K562 (cell line): Measurements from ENCODE around the gene TMEM39B. TPM values are rescaled to one million over a fixed set of nuclear protein-coding genes. Genes with fewer than 3 reads are reported as not detected.

Source experiments
- ATAC-seq: fragments of 200-7000 bp; cut with Tn5 transposase; 3 replicates; pipeline ENCODE4 v1.9.1; 2020; ENCODE audit warnings: moderate library complexity
- BruUV-seq: library from RNA; stranded (reverse); fragments of 400-500 nt; replicated peaks from 2 replicates; lab custom pipeline; 2021; lab: Mats Ljungman, UMichigan
- CTCF ChIA-PET: fragments of 300-600 bp; formaldehyde crosslinking; extraction: SDS; loops from one replicate; lab custom pipeline; 2021; ENCODE audit warnings: low intra/inter-chr PET ratio; lab: Yijun Ruan, JAX
- POLR2A ChIA-PET: fragments of 300-600, 350-650 bp; sonication (Branson Sonifier 250); formaldehyde crosslinking; extraction: SDS; loops from one replicate; lab custom pipeline; 2021; ENCODE audit warnings: antibody characterized with exemption, inconsistent platforms; lab: Yijun Ruan, JAX
- DNase-seq, 4 experiments: peaks; one replicate each; pipeline versions ENCODE4 v3.0.0 to v3.0.0-alpha.2; 2011 to 2018; ENCODE audit warnings: low spot score in 3 of 4, mixed read lengths in 3 of 4; ENCODE audit errors: extremely low read depth in 1 of 4
- FAIRE-seq: peaks from 2 replicates; lab custom pipeline; 2011; peaks lifted over from hg19 to GRCh38; lab: Jason Lieb, UNC
- H2AFZ ChIP-seq: 2 replicates; pipeline ENCODE4 v1.6.0; 2011; ENCODE audit warnings: low read depth, low read length, control low read depth, inconsistent platforms
- H3K27ac ChIP-seq: fragments of 200-600 bp; 3 replicates; pipeline ENCODE4 v1.8.0; 2011; ENCODE audit warnings: low read depth, mild to moderate bottlenecking, control low read depth, inconsistent platforms, low read length, moderate library complexity, mixed read lengths; ENCODE audit errors: extremely low read depth
- H3K27me3 ChIP-seq, 2 experiments: fragments of 300-600 bp in 1 of 2; 2 replicates in 1 of 2; 3 replicates in 1 of 2; pipeline versions ENCODE4 v1.6.0 to v1.8.0; 2011; ENCODE audit warnings: inconsistent platforms in 2 of 2, low read length in 2 of 2, mild to moderate bottlenecking in 1 of 2, mixed read lengths in 1 of 2, moderate library complexity in 1 of 2; ENCODE audit not compliant: control insufficient read depth in 2 of 2, insufficient read depth in 2 of 2
- H3K36me3 ChIP-seq: fragments of 300-600 bp; 3 replicates; pipeline ENCODE4 v1.8.0; 2011; ENCODE audit warnings: mild to moderate bottlenecking, low read length, inconsistent platforms; ENCODE audit not compliant: control insufficient read depth, insufficient read depth
- H3K4me1 ChIP-seq, 2 experiments: fragments of 200-600 bp in 1 of 2; replicated peaks in 1 of 2; 2 replicates in 1 of 2; 3 replicates in 1 of 2; pipeline versions ENCODE4 v1.5.1 to v1.8.0; 2011; ENCODE audit warnings: inconsistent platforms in 2 of 2, low read length in 2 of 2, mild to moderate bottlenecking in 1 of 2, mixed read lengths in 1 of 2, moderate library complexity in 1 of 2; ENCODE audit not compliant: control insufficient read depth in 2 of 2, insufficient read depth in 2 of 2
- H3K4me2 ChIP-seq: 2 replicates; pipeline ENCODE4 v1.6.1; 2011; ENCODE audit warnings: low read length, control low read depth, inconsistent platforms, mixed read lengths; ENCODE audit not compliant: insufficient read depth
- H3K4me3 ChIP-seq: fragments of 200-600 bp; sonication (generic), shearing (Covaris generic); 2 replicates; pipeline ENCODE4 v1.5.1; 2016; ENCODE audit warnings: control low read depth, inconsistent platforms
- H3K79me2 ChIP-seq: fragments of 200-600 bp; 3 replicates; pipeline ENCODE4 v1.8.0; 2011; ENCODE audit warnings: low read length, inconsistent platforms; ENCODE audit not compliant: control insufficient read depth, insufficient read depth
- H3K9ac ChIP-seq, 2 experiments: 2 replicates each; pipeline versions ENCODE4 v1.6.0 to v1.6.1; 2011; ENCODE audit warnings: low read depth in 2 of 2, low read length in 2 of 2, control low read depth in 1 of 2, inconsistent platforms in 1 of 2, mild to moderate bottlenecking in 1 of 2, mixed read lengths in 1 of 2; ENCODE audit not compliant: insufficient read depth in 1 of 2
- H3K9me1 ChIP-seq: one replicate; pipeline ENCODE4 v1.6.0; 2011; ENCODE audit warnings: inconsistent platforms, mild to moderate bottlenecking, low read length, moderate library complexity; ENCODE audit not compliant: control insufficient read depth, insufficient read depth
- H3K9me3 ChIP-seq: replicated peaks from 2 replicates; pipeline ENCODE4 v1.5.1; 2011; ENCODE audit warnings: low read depth, low read length, inconsistent platforms; ENCODE audit not compliant: control insufficient read depth, insufficient read depth
- H4K20me1 ChIP-seq: replicated peaks from 2 replicates; pipeline ENCODE4 v1.6.1; 2011; ENCODE audit warnings: low read length, inconsistent platforms, mixed read lengths; ENCODE audit not compliant: control insufficient read depth, insufficient read depth
- CHD2 ChIP-seq: IDR thresholded peaks from 2 replicates; pipeline ENCODE4 v1.6.1; 2011; ENCODE audit warnings: low read depth, low read length
- CUX1 ChIP-seq: fragments of 200-800 bp; sonication (Bioruptor generic); IDR thresholded peaks from 2 replicates; pipeline ENCODE4 v1.6.1; 2016; ENCODE audit warnings: missing genetic modification characterization, missing compliant biosample characterization
- DMBX1 ChIP-seq: fragments of 250-450 bp; sonication (Bioruptor Pico); IDR thresholded peaks from 2 replicates; pipeline ENCODE4 v1.8.0; 2022; ENCODE audit warnings: inconsistent platforms, mild to moderate bottlenecking, moderate library complexity, borderline replicate concordance
- GATA2 ChIP-seq: sonication (generic); formaldehyde crosslinking; IDR thresholded peaks from 2 replicates; pipeline ENCODE4 v1.4.0; 2020; ENCODE audit warnings: mild to moderate bottlenecking, missing genetic modification reagents
- HDAC6 ChIP-seq: IDR thresholded peaks from 2 replicates; pipeline ENCODE4 v1.6.1; 2012; ENCODE audit warnings: low read depth, mild to moderate bottlenecking, control low read depth, inconsistent platforms, low read length, moderate library complexity
- PML ChIP-seq: IDR thresholded peaks from 2 replicates; pipeline ENCODE4 v1.6.1; 2012; ENCODE audit warnings: low read length, inconsistent platforms
- ZNF253 ChIP-seq: fragments of 250-450 bp; sonication (Bioruptor Pico); conservative IDR thresholded peaks from 2 replicates; pipeline ENCODE4 v1.6.1; 2021; ENCODE audit warnings: mild to moderate bottlenecking
- ZNF431 ChIP-seq: sonication (generic); formaldehyde crosslinking; IDR thresholded peaks from 2 replicates; pipeline ENCODE4 v1.8.0; 2022; ENCODE audit warnings: mild to moderate bottlenecking, missing genetic modification reagents
- ZNF717 ChIP-seq: fragments of 250-450 bp; sonication (Bioruptor Pico); IDR thresholded peaks from 2 replicates; pipeline ENCODE4 v1.5.0; 2021
- WGBS: fragments of 100-300 bp; shearing (Covaris generic); methylation state at CpG from one replicate; pipeline ENCODE4 v1.1.6; 2016; ENCODE audit warnings: low coverage, mixed read lengths; ENCODE audit not compliant: insufficient coverage; ENCODE audit errors: missing lambda C conversion rate; 5-methylcytosine and 5-hydroxymethylcytosine counted together
- in situ Hi-C: fragments of 300-500 bp; cut with MboI; formaldehyde crosslinking; loops from 4 replicates; pipeline ENCODE4 v1.15.0; 2018; ENCODE audit warnings: inconsistent platforms, mixed read lengths
- intact Hi-C: fragments of 100-400 bp; cut with micrococcal nuclease; formaldehyde crosslinking; loops from 2 replicates; pipeline ENCODE4 v1.14.2; 2022
- polyA plus RNA-seq, 8 experiments: library from polyadenylated mRNA; depleted of rRNA in 4 of 8; stranded (reverse) in 5 of 8; unstranded in 3 of 8; fragments of >200 nt; fragmentation: Nextera tagmentation in 2 of 8; fragmentation: Illumina TruSeq in 1 of 8; extraction: Ambion mirVana in 2 of 8; extraction: Trizol in 1 of 8; gene quantifications; 2 replicates each; pipeline versions ENCODE4 v1.2.1 to v1.2.3, GENCODE V29; 2011 to 2014; ENCODE audit warnings: inconsistent platforms in 1 of 8, missing spikeins in 1 of 8
- total RNA-seq, 7 experiments: library from RNA; depleted of rRNA in 6 of 7; stranded (reverse); fragments of >200 nt in 6 of 7; fragmentation: Illumina TruSeq in 2 of 7; extraction: Trizol in 2 of 7; gene quantifications; 2 replicates each; pipeline versions ENCODE4 v1.2.1 to v1.2.3, GENCODE V29; 2011 to 2021; ENCODE audit warnings: low replicate concordance in 1 of 7
- TF ChIP-seq, protein P1 (sequence below): fragments of 250-450 bp; sonication (Bioruptor Pico); IDR thresholded peaks from 2 replicates; pipeline ENCODE4 v1.6.1; 2021; ENCODE audit warnings: mild to moderate bottlenecking
- TF ChIP-seq, protein P2 (sequence below), 2 experiments: IDR thresholded peaks; 2 replicates each; pipeline ENCODE4 v1.6.1; 2012; ENCODE audit warnings: improper control_type of control experiment in 2 of 2, low read depth in 2 of 2, low read length in 2 of 2, borderline replicate concordance in 1 of 2
- TF ChIP-seq, protein P3 (sequence below): fragments of 250-450 bp; sonication (Bioruptor Pico); IDR thresholded peaks from 2 replicates; pipeline ENCODE4 v1.4.0; 2020; ENCODE audit warnings: mild to moderate bottlenecking, moderate library complexity

Gene TMEM39B
- total and polyA plus RNA-seq, 9 of the 15 experiments (the other 6 are each of a cell fraction or from before 2014, with no cell fraction given): 0.92 to 28.5 (median 9.7) TPM

GRCh38 chr1:32099426-32099825 lies 26.7 kb downstream of the TMEM39B start (continued):
- TF ChIP-seq, protein P1, sequence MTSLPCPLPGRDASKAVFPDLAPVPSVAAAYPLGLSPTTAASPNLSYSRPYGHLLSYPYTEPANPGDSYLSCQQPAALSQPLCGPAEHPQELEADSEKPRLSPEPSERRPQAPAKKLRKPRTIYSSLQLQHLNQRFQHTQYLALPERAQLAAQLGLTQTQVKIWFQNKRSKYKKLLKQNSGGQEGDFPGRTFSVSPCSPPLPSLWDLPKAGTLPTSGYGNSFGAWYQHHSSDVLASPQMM (CRISPR knock-in tag): no peak
- no peak for TF ChIP-seq ZNF431
- TF ChIP-seq ZNF717 (CRISPR knock-in tag): no peak
- TF ChIP-seq PML: no peak

- Histone ChIP-seq H2AFZ (no peak overlapping the region), H3K27ac (no peak overlapping the region), H3K27me3 (no peaks in the 10 kb centered on the region), H3K4me2 (no peak overlapping the region), H3K79me2 (no peaks in the 10 kb centered on the region), H3K4me3 (no peak overlapping the region), H3K9me3 (no peaks in the 10 kb centered on the region), H3K9ac (no peak overlapping the region; a peak in 1 of 4 replicates), H3K4me1 (peaks cover 16 to 25% of the 10 kb centered on the region in 2 experiments; a peak in 4 of 5 replicates), H3K36me3 (peaks cover 46% of the 10 kb centered on the region; the same call in 2 of the 3 replicates), H3K9me1 (no peaks in the 10 kb centered on the region), H4K20me1 (no peaks in the 10 kb centered on the region)
- in situ Hi-C loops: no loop called here
- intact Hi-C loops: no loop called here
- FAIRE-seq: no peak
- WGBS: 89% methylated on average over 10 of the region's 10 CpGs
- peak in 1 of 4 experiments; percentile 30 for DNase-seq
- ChIA-PET CTCF (interaction anchor here (0.6 kb wide), 1 partner anchor 76 kb away, joined by 5 read pairs; no protein-coding TSS in a partner anchor), POLR2A (interaction anchor here (0.8 to 1.2 kb wide), 6 partner anchors 7 to 33 kb away, joined by 3 to 5 read pairs (median 3); partner anchors contain the start of gene KPNA6)
- no TSS peak for BruUV-seq
- no peak for ATAC-seq
- TF ChIP-seq CHD2 (no peak), DMBX1 (CRISPR knock-in tag) (no peak), HDAC6 (no peak), CUX1 (no peak), GATA2 (CRISPR knock-in tag) (no peak), ZNF253 (CRISPR knock-in tag) (no peak)
- TF ChIP-seq, protein P2, sequence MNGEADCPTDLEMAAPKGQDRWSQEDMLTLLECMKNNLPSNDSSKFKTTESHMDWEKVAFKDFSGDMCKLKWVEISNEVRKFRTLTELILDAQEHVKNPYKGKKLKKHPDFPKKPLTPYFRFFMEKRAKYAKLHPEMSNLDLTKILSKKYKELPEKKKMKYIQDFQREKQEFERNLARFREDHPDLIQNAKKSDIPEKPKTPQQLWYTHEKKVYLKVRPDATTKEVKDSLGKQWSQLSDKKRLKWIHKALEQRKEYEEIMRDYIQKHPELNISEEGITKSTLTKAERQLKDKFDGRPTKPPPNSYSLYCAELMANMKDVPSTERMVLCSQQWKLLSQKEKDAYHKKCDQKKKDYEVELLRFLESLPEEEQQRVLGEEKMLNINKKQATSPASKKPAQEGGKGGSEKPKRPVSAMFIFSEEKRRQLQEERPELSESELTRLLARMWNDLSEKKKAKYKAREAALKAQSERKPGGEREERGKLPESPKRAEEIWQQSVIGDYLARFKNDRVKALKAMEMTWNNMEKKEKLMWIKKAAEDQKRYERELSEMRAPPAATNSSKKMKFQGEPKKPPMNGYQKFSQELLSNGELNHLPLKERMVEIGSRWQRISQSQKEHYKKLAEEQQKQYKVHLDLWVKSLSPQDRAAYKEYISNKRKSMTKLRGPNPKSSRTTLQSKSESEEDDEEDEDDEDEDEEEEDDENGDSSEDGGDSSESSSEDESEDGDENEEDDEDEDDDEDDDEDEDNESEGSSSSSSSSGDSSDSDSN (IDR thresholded peaks at IDR 0.05; ENCODE audit: borderline replicate concordance in 1 of 2, low read depth in 2 of 2, low read length in 2 of 2): no peak
- TF ChIP-seq, protein P3, sequence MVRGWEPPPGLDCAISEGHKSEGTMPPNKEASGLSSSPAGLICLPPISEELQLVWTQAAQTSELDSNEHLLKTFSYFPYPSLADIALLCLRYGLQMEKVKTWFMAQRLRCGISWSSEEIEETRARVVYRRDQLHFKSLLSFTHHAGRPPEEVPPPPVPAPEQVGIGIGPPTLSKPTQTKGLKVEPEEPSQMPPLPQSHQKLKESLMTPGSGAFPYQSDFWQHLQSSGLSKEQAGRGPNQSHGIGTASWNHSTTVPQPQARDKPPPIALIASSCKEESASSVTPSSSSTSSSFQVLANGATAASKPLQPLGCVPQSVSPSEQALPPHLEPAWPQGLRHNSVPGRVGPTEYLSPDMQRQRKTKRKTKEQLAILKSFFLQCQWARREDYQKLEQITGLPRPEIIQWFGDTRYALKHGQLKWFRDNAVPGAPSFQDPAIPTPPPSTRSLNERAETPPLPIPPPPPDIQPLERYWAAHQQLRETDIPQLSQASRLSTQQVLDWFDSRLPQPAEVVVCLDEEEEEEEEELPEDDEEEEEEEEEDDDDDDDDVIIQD (CRISPR knock-in tag): no peak
Observed at GRCh38 chr1:32100359-32100758, 27.6 kb downstream of the TMEM39B start.
